Tibial nerve (tissue), 3 donors: ENCODE data around the gene FLT4.

ENCODE experiments used
- POLR2A ChIP-seq, 2 donors: fragments of 450-650 bp; IDR thresholded peaks; one replicate each; pipeline ENCODE4 v1.6.1; 2017; ENCODE audit warnings: antibody characterized with exemption in 2 of 2, mild to moderate bottlenecking in 2 of 2, moderate library complexity in 2 of 2
- TF ChIP-seq, protein P1 (sequence below), 5 experiments: fragments of 200-600 bp in 3 of 5; fragments of 450-650 bp in 2 of 5; sonication (generic) in 3 of 5; IDR thresholded peaks; one replicate each; pipeline ENCODE4 v1.5.1; 2016 to 2019; ENCODE audit warnings: antibody characterized with exemption in 5 of 5, mild to moderate bottlenecking in 3 of 5, moderate library complexity in 2 of 5

DNA sequence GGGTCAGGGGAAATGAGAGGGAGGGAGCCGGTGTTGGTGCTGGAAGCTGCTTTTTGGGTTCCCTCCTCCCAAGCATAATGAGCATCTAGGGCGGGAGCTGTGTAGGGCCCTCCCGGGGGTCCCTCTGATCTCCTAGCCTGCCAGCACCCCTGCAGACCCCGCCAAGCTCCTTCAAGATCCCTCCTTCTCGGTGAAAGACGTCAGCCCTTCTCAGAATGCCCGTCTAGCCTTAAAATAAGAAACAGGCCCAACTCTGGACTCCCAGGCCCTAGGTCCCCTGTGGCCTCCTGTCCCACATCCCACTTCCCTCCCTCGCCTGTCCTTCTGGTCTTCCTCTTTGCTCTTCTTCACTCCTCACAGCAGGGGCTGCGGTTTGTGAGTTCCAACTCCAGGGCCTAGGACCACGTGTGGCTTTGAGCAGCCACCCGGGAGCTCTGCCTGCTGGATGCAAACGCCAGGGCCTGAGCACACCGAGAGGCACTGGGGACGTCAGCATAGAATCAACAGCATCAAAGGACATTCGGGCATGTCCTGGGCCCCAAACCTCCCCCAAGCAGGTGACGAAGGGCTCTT lies 49.3 kb downstream of the FLT4 start:
- TF ChIP-seq POLR2A (IDR thresholded peaks at IDR 0.05), result no peak
- TF ChIP-seq, protein P1, sequence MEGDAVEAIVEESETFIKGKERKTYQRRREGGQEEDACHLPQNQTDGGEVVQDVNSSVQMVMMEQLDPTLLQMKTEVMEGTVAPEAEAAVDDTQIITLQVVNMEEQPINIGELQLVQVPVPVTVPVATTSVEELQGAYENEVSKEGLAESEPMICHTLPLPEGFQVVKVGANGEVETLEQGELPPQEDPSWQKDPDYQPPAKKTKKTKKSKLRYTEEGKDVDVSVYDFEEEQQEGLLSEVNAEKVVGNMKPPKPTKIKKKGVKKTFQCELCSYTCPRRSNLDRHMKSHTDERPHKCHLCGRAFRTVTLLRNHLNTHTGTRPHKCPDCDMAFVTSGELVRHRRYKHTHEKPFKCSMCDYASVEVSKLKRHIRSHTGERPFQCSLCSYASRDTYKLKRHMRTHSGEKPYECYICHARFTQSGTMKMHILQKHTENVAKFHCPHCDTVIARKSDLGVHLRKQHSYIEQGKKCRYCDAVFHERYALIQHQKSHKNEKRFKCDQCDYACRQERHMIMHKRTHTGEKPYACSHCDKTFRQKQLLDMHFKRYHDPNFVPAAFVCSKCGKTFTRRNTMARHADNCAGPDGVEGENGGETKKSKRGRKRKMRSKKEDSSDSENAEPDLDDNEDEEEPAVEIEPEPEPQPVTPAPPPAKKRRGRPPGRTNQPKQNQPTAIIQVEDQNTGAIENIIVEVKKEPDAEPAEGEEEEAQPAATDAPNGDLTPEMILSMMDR (IDR thresholded peaks at IDR 0.05), result no peak
